Lower lobe of right lung (tissue), 2 donors: ENCODE measurements around the gene ZMAT3. TPM values are rescaled to one million over a fixed set of nuclear protein-coding genes. Genes with fewer than 3 reads are reported as not detected.
A peak's percentile ranks its signal among the peaks of the same experiment; 100 is the strongest.
"Not testable (repeated sequence)": the region's sequence is repeated elsewhere in the genome, so short reads cannot be mapped to it uniquely, and the experiment has no call there.

Experiments
- ATAC-seq, 2 donors: fragments of 200-7000 bp; cut with Tn5 transposase; one replicate each; pipeline ENCODE4 v1.9.1; 2020 to 2022; ENCODE audit warnings: mild to moderate bottlenecking in 2 of 2, moderate library complexity in 2 of 2
- DNase-seq: peaks from one replicate; pipeline ENCODE4 v3.0.0-alpha.2; 2020
- H3K27ac ChIP-seq: fragments of 200-600 bp; one replicate; pipeline ENCODE4 v1.8.0; 2022
- H3K27me3 ChIP-seq: fragments of 200-600 bp; one replicate; pipeline ENCODE4 v1.8.0; 2022; ENCODE audit warnings: low read depth
- H3K36me3 ChIP-seq: fragments of 200-600 bp; one replicate; pipeline ENCODE4 v1.8.0; 2022; ENCODE audit warnings: mild to moderate bottlenecking
- H3K4me1 ChIP-seq: fragments of 200-600 bp; one replicate; pipeline ENCODE4 v1.8.0; 2022
- H3K4me3 ChIP-seq: fragments of 200-600 bp; one replicate; pipeline ENCODE4 v1.8.0; 2022; ENCODE audit warnings: mild to moderate bottlenecking
- H3K9me3 ChIP-seq: fragments of 200-600 bp; one replicate; pipeline ENCODE4 v1.8.0; 2022
- CTCF ChIP-seq: fragments of 200-600 bp; IDR thresholded peaks from one replicate; pipeline ENCODE4 v1.8.0; 2022; ENCODE audit warnings: antibody characterized with exemption, mild to moderate bottlenecking
- intact Hi-C: fragments of 100-400 bp; cut with DNase I; formaldehyde crosslinking; loops from one replicate; pipeline ENCODE4 v1.11.0; 2022
- long read RNA-seq: library from polyadenylated mRNA; unstranded; transcript quantifications from one replicate; pipeline ENCODE4 v2.0.0, GENCODE V29; 2021
- total RNA-seq: library from RNA; stranded (reverse); fragmentation: NEBNext Ultra II Directional; extraction: Animal tissue kit (Norgen Biotek cat#: 25700); gene quantifications from one replicate; pipeline ENCODE4 v1.2.1, GENCODE V29; 2021
- donor health status: DM: no; HTN: yes; CAD: no; lungs with severe emphysema.

ZMAT3 gene
- total RNA-seq = 20.6 TPM
- long read RNA-seq, full-length matches to known transcripts = 3 of 22 reads
- long read RNA-seq, partial matches to known transcripts = 7 of 22 reads
- long read RNA-seq, other reads (novel, unspliced or antisense) = 12 of 22 reads

GRCh38 chr3:179071323-179072099 lies at the start of gene ZMAT3:
Gene ZMAT3 (minus strand): TSS chr3:179071809. CDS start chr3:179067752, 4,057 bp downstream.
- intact Hi-C loops = no loop called here
- ATAC-seq (peak; percentile 97 to 99), DNase-seq (peak; percentile 91)
- Histone ChIP-seq H3K36me3 (peaks cover 10% of the 10 kb centered on the region), H3K27ac (peak within 1 kb of the TSS; percentile 93), H3K27me3 (no peaks in the 10 kb centered on the region), H3K4me3 (peak within 1 kb of the TSS; percentile 86), H3K9me3 (no peaks in the 10 kb centered on the region), H3K4me1 (peaks cover 8% of the 10 kb centered on the region)
- no peak for TF ChIP-seq CTCF

- Histone ChIP-seq H3K27ac (no peak overlapping the region), H3K9me3 (no peaks in the 10 kb centered on the region), H3K27me3 (no peaks in the 10 kb centered on the region), H3K4me1 (no peaks in the 10 kb centered on the region), H3K4me3 (no peak overlapping the region), H3K36me3 (no peaks in the 10 kb centered on the region)
- DNase-seq (no peak), ATAC-seq (no peak)
- no peak for TF ChIP-seq CTCF
- intact Hi-C loops = no loop called here
Measured at GRCh38 chr3:179116816-179117215, 45.2 kb upstream of the ZMAT3 start.

GRCh38 chr3:179115444-179115843 lies 43.8 kb upstream of the ZMAT3 start:
- ATAC-seq, H3K9me3 ChIP-seq, H3K36me3 ChIP-seq, H3K27ac ChIP-seq, H3K27me3 ChIP-seq, H3K4me1 ChIP-seq, DNase-seq, intact Hi-C loops, H3K4me3 ChIP-seq: not testable (repeated sequence)

- TF ChIP-seq CTCF = no peak
- no peak for DNase-seq
- intact Hi-C loops = no loop called here
Measured at GRCh38 chr3:179113903-179114302, 42.3 kb upstream of the ZMAT3 start.

GRCh38 chr3:179108086-179108485 lies 36.5 kb upstream of the ZMAT3 start:
- intact Hi-C loops = no loop called here

More at GRCh38 chr3:179113903-179114302, 42.3 kb upstream of the ZMAT3 start:
- H3K27ac ChIP-seq = no peak overlapping the region
- H3K27me3 ChIP-seq = no peaks in the 10 kb centered on the region
- H3K4me1 ChIP-seq = no peaks in the 10 kb centered on the region
- no peak for ATAC-seq
- no peak overlapping the region for H3K4me3 ChIP-seq
- no peaks in the 10 kb centered on the region for H3K9me3 ChIP-seq
- no peaks in the 10 kb centered on the region for H3K36me3 ChIP-seq

More at GRCh38 chr3:179108086-179108485, 36.5 kb upstream of the ZMAT3 start:
- Histone ChIP-seq H3K9me3 (no peaks in the 10 kb centered on the region), H3K27me3 (no peaks in the 10 kb centered on the region), H3K27ac (no peak overlapping the region), H3K4me1 (no peaks in the 10 kb centered on the region), H3K36me3 (no peaks in the 10 kb centered on the region), H3K4me3 (no peak overlapping the region)
- no peak for ATAC-seq
- no peak for TF ChIP-seq CTCF
- DNase-seq = no peak
